ENCODE data around the gene AHSP.
"Not testable (repeated sequence)": the region's sequence is repeated elsewhere in the genome, so short reads cannot be mapped to it uniquely, and the experiment has no call there.

The AHSP gene

DNA sequence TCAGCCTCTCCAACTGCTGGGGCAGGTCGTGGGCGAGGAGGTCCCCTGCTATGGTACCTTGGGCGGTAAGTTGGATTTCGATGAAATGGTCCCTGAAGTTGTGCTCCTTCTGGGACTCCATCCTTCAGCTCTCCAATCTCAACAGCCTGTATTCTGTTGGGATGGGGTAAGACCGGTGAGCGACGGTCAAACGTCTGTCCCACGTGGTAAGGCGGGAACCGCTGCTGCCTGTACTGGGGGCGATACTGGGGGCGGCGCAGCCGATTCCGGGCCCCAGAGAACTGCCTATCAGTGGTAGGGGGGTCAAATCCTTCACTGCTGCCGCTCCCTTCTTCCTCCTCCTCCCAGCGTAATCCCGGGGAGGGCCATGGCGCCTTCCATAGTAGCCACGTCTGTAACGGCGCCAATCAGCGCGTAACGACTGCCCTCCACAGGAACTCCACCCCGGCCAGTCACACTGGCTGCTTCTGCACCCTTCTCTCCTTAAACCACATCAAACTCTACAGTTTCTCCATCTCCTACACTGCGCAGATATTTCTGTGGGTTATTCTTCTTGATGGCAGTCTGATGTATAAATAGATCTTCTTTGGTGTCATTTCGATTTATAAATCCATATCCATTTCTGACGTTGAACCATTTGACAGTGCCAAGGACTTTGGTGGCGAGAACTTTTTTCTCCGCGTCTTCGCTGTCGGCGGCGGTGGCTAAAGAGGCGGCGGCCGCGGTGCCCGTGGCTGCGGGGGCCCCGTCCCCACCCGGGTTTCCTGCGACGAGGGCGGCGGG, 41.1 kb downstream of the AHSP start:
- no peak overlapping the region for H4K8ac ChIP-seq (ENCODE audit: low read length)
- no peak overlapping the region for H3K27ac ChIP-seq (ENCODE audit: low read length, poor library complexity, severe bottlenecking)
- H2AFZ ChIP-seq (ENCODE audit: low read depth, low read length): no peak overlapping the region
- no peak overlapping the region for H2BK5ac ChIP-seq (ENCODE audit: low read depth, low read length, poor library complexity, severe bottlenecking)
- no peak overlapping the region for H3K9ac ChIP-seq (ENCODE audit: low read length)
- H3K4me2 ChIP-seq (ENCODE audit: low read length, poor library complexity, severe bottlenecking): no peak overlapping the region
- H3K18ac ChIP-seq (ENCODE audit: low read depth in 1 of 2, low read length in 2 of 2): no peak overlapping the region
- no peak overlapping the region for H3K4ac ChIP-seq (ENCODE audit: low read depth in 1 of 2, low read length in 2 of 2)
- no peaks in the 10 kb centered on the region for H3K36me3 ChIP-seq (ENCODE audit: control insufficient read depth in 1 of 2, insufficient read depth in 2 of 2, low read depth in 1 of 2, low read length in 2 of 2)
- no peak for DNase-seq
- H2AK5ac ChIP-seq (ENCODE audit: low read length, severe bottlenecking): no peak overlapping the region
- H2BK12ac ChIP-seq (ENCODE audit: low read length in 2 of 2): no peak overlapping the region
- 65% methylated on average over 38 of the region's 49 CpGs for WGBS
- no peak overlapping the region for H3K14ac ChIP-seq (ENCODE audit: low read length in 2 of 2)
- H2BK120ac ChIP-seq (ENCODE audit: low read depth, low read length): no peak overlapping the region
- H3K79me1 ChIP-seq (replicated peaks; ENCODE audit: low read length, poor library complexity, severe bottlenecking): no peaks in the 10 kb centered on the region
- H3K27me3 ChIP-seq (ENCODE audit: control insufficient read depth in 1 of 2, insufficient read depth in 1 of 2, low read length in 2 of 2): peaks cover 11 to 15% of the 10 kb centered on the region in 2 experiments
- no peak overlapping the region for H3K4me3 ChIP-seq (ENCODE audit: insufficient read depth in 1 of 2, low read depth in 1 of 2, low read length in 2 of 2)
- H2BK15ac ChIP-seq (ENCODE audit: low read depth, poor library complexity, severe bottlenecking): no peak overlapping the region
- no peak overlapping the region for H4K91ac ChIP-seq (ENCODE audit: low read length)
- peaks cover 2% of the 10 kb centered on the region for H3K4me1 ChIP-seq (ENCODE audit: control insufficient read depth, insufficient read depth, low read depth, low read length)
- H3K23ac ChIP-seq (ENCODE audit: low read length in 2 of 2): no peak overlapping the region
- peaks cover 30% of the 10 kb centered on the region for H3K9me3 ChIP-seq (ENCODE audit: control insufficient read depth, low read length)

GRCh38 chr16:31569360-31569717, 41.6 kb downstream of the AHSP start:
- H2BK120ac ChIP-seq (ENCODE audit: low read depth, low read length): no peak overlapping the region
- no peak overlapping the region for H3K9ac ChIP-seq (ENCODE audit: low read length)
- no peak overlapping the region for H3K14ac ChIP-seq (ENCODE audit: low read length in 2 of 2)
- H3K18ac ChIP-seq (ENCODE audit: low read depth in 1 of 2, low read length in 2 of 2): no peak overlapping the region
- peaks cover 2% of the 10 kb centered on the region for H3K4me1 ChIP-seq (ENCODE audit: control insufficient read depth, insufficient read depth, low read depth, low read length)
- H3K79me1 ChIP-seq (replicated peaks; ENCODE audit: low read length, poor library complexity, severe bottlenecking): no peaks in the 10 kb centered on the region
- 30% methylated on average over 29 of the region's 46 CpGs for WGBS
- H3K27me3 ChIP-seq (ENCODE audit: control insufficient read depth in 1 of 2, insufficient read depth in 1 of 2, low read length in 2 of 2): peaks cover 11 to 15% of the 10 kb centered on the region in 2 experiments
- H3K9me3 ChIP-seq (ENCODE audit: control insufficient read depth, low read length): peaks cover 30% of the 10 kb centered on the region
- no peak overlapping the region for H4K8ac ChIP-seq (ENCODE audit: low read length)
- H3K4ac ChIP-seq (ENCODE audit: low read depth in 1 of 2, low read length in 2 of 2): no peak overlapping the region
- H2AFZ ChIP-seq (ENCODE audit: low read depth, low read length): no peak overlapping the region
- DNase-seq: no peak
- H3K36me3 ChIP-seq (ENCODE audit: control insufficient read depth in 1 of 2, insufficient read depth in 2 of 2, low read depth in 1 of 2, low read length in 2 of 2): no peaks in the 10 kb centered on the region
- H2BK5ac ChIP-seq (ENCODE audit: low read depth, low read length, poor library complexity, severe bottlenecking): no peak overlapping the region
- H2AK5ac ChIP-seq (ENCODE audit: low read length, severe bottlenecking): no peak overlapping the region
- H3K27ac ChIP-seq (ENCODE audit: low read length, poor library complexity, severe bottlenecking): no peak overlapping the region
- H4K91ac ChIP-seq (ENCODE audit: low read length): no peak overlapping the region
- H3K23ac ChIP-seq (ENCODE audit: low read length in 2 of 2): no peak overlapping the region
- H3K4me2 ChIP-seq (ENCODE audit: low read length, poor library complexity, severe bottlenecking): no peak overlapping the region
- no peak overlapping the region for H3K4me3 ChIP-seq (ENCODE audit: insufficient read depth in 1 of 2, low read depth in 1 of 2, low read length in 2 of 2)
- H2BK12ac ChIP-seq (ENCODE audit: low read length in 2 of 2): no peak overlapping the region
- no peak overlapping the region for H2BK15ac ChIP-seq (ENCODE audit: low read depth, poor library complexity, severe bottlenecking)

- Histone ChIP-seq H2BK15ac (ENCODE audit: low read depth, poor library complexity, severe bottlenecking) (no peak overlapping the region), H3K14ac (ENCODE audit: low read length in 2 of 2) (no peak overlapping the region), H2BK12ac (ENCODE audit: low read length in 2 of 2) (no peak overlapping the region), H3K23ac (ENCODE audit: low read length in 2 of 2) (no peak overlapping the region), H3K36me3 (ENCODE audit: control insufficient read depth in 1 of 2, insufficient read depth in 2 of 2, low read depth in 1 of 2, low read length in 2 of 2) (no peaks in the 10 kb centered on the region), H4K8ac (ENCODE audit: low read length) (no peak overlapping the region), H3K4me3 (ENCODE audit: insufficient read depth in 1 of 2, low read depth in 1 of 2, low read length in 2 of 2) (no peak overlapping the region), H3K4me2 (ENCODE audit: low read length, poor library complexity, severe bottlenecking) (no peak overlapping the region), H3K79me1 (replicated peaks; ENCODE audit: low read length, poor library complexity, severe bottlenecking) (no peaks in the 10 kb centered on the region), H3K9ac (ENCODE audit: low read length) (no peak overlapping the region), H3K27me3 (ENCODE audit: control insufficient read depth in 1 of 2, insufficient read depth in 1 of 2, low read length in 2 of 2) (peaks cover 11 to 15% of the 10 kb centered on the region in 2 experiments), H3K18ac (ENCODE audit: low read depth in 1 of 2, low read length in 2 of 2) (no peak overlapping the region), H3K4me1 (ENCODE audit: control insufficient read depth, insufficient read depth, low read depth, low read length) (peaks cover 2% of the 10 kb centered on the region), H4K91ac (ENCODE audit: low read length) (no peak overlapping the region), H2AFZ (ENCODE audit: low read depth, low read length) (no peak overlapping the region), H2BK120ac (ENCODE audit: low read depth, low read length) (no peak overlapping the region), H3K27ac (ENCODE audit: low read length, poor library complexity, severe bottlenecking) (no peak overlapping the region), H3K9me3 (ENCODE audit: control insufficient read depth, low read length) (peaks cover 41% of the 10 kb centered on the region), H2BK5ac (ENCODE audit: low read depth, low read length, poor library complexity, severe bottlenecking) (no peak overlapping the region), H3K4ac (ENCODE audit: low read depth in 1 of 2, low read length in 2 of 2) (no peak overlapping the region), H2AK5ac (ENCODE audit: low read length, severe bottlenecking) (no peak overlapping the region)
- no peak for DNase-seq
- WGBS: 33% methylated on average over 1 of the region's 1 CpG
Observed at GRCh38 chr16:31572821-31573220, 45.1 kb downstream of the AHSP start.

GRCh38 chr16:31574159-31574558, 46.5 kb downstream of the AHSP start:
- not testable (repeated sequence) for H3K4me1 ChIP-seq (ENCODE audit: control insufficient read depth, insufficient read depth, low read depth, low read length); H4K91ac ChIP-seq (ENCODE audit: low read length); H2BK5ac ChIP-seq (ENCODE audit: low read depth, low read length, poor library complexity, severe bottlenecking); H3K4me3 ChIP-seq (ENCODE audit: insufficient read depth in 1 of 2, low read depth in 1 of 2, low read length in 2 of 2); H3K9ac ChIP-seq (ENCODE audit: low read length); H2BK15ac ChIP-seq (ENCODE audit: low read depth, poor library complexity, severe bottlenecking); H3K27me3 ChIP-seq (ENCODE audit: control insufficient read depth in 1 of 2, insufficient read depth in 1 of 2, low read length in 2 of 2); H3K18ac ChIP-seq (ENCODE audit: low read depth in 1 of 2, low read length in 2 of 2); H3K36me3 ChIP-seq (ENCODE audit: control insufficient read depth in 1 of 2, insufficient read depth in 2 of 2, low read depth in 1 of 2, low read length in 2 of 2); DNase-seq; H2BK120ac ChIP-seq (ENCODE audit: low read depth, low read length); H4K8ac ChIP-seq (ENCODE audit: low read length); H3K23ac ChIP-seq (ENCODE audit: low read length in 2 of 2); H3K14ac ChIP-seq (ENCODE audit: low read length in 2 of 2); H3K4me2 ChIP-seq (ENCODE audit: low read length, poor library complexity, severe bottlenecking); H3K79me1 ChIP-seq (replicated peaks; ENCODE audit: low read length, poor library complexity, severe bottlenecking); H2BK12ac ChIP-seq (ENCODE audit: low read length in 2 of 2); H2AFZ ChIP-seq (ENCODE audit: low read depth, low read length); H2AK5ac ChIP-seq (ENCODE audit: low read length, severe bottlenecking); H3K27ac ChIP-seq (ENCODE audit: low read length, poor library complexity, severe bottlenecking); H3K4ac ChIP-seq (ENCODE audit: low read depth in 1 of 2, low read length in 2 of 2)
- peaks cover 35% of the 10 kb centered on the region for H3K9me3 ChIP-seq (ENCODE audit: control insufficient read depth, low read length)
- WGBS: 14% methylated on average over 1 of the region's 1 CpG

All from mesenchymal stem cell (in vitro differentiated cells and primary cell).